Measurements from ENCODE around the gene EEF1E1. TPM values are rescaled to one million over a fixed set of nuclear protein-coding genes. Genes with fewer than 3 reads are reported as not detected.
"Not testable (repeated sequence)": the region's sequence is repeated elsewhere in the genome, so short reads cannot be mapped to it uniquely, and the experiment has no call there.

Gene EEF1E1
- total RNA-seq, 1 experiment from 2014 or later, result 100 TPM

GRCh38 chr6:8064638-8065518 lies 37.5 kb downstream of the EEF1E1 start:
- DNase-seq (ENCODE audit: low read depth), result no peak

DNA sequence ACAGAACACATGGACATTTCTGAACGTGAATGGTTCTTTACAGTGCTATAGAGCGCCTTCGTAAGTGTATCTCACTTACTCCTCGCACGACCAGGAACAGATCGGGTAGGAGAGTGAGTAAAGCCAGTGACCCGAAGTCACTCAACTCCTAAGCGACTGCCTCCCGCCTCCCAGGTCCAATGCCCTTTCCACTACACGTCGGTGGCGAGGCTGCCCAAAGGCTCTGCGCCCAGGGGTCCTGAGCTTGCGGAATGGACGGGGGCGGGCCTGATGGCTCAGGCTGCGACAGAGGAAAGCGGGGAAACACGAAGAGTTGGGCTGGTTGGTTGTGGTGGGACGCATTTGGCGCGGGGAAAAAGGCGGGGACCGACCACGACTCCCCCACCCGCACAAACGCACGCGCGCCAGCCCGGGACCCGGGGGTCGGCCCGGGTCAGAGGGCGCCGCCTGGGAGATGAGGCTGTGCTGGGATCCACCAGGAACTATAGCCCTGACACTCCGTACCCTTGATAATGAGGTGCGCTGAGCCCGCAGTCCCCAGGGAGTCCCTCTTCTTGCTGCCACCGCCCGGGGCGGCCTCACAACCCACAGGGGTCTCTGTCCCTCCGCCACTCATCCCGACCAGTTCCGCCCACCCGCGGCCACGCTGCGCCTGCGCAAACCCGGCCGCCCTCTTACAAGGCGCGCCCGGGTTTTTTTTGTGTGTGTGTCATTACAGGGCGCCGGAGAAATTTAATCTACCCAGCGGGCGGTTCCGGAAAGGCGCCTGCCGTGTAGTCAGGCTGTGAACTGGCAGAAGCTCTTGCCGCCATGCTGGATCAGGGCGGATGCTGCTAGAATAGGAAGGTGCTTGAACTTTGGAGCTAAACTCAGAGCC lies 38.3 kb downstream of the EEF1E1 start, which contains the start of gene BLOC1S5:
Gene BLOC1S5, minus strand, starts transcription at position 629 of the 877 bp plus-strand sequence. Its CDS starts 13 bp downstream, at position 616.
- peak; percentile 97 for DNase-seq (ENCODE audit: low read depth)

GRCh38 chr6:8061736-8062135 lies 40.6 kb downstream of the EEF1E1 start:
- no peak for DNase-seq (ENCODE audit: low read depth)

GRCh38 chr6:8060346-8060745 lies 42.0 kb downstream of the EEF1E1 start:
- no peak for DNase-seq (ENCODE audit: low read depth)

GRCh38 chr6:8059129-8059528 lies 43.2 kb downstream of the EEF1E1 start:
- DNase-seq (ENCODE audit: low read depth), result no peak

GRCh38 chr6:8057793-8058192 lies 44.6 kb downstream of the EEF1E1 start:
- DNase-seq (ENCODE audit: low read depth), result no peak

DNA sequence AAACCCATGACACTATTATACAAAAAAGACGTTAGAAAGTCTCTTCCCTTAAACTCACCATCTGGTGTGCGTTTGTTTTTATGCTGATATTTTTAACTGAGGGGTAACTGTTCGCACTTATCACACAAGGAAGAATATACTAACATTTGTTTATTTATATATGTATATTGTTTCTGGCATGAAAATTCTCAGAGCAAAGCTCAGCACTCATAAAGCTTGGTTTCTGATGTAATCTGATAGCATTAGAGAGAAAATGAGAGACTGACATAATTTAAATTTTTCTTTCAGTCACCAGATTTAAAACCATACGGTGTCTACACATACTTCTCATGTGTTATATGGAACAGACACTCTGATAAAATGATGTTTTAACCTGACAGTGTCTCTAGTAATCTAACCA lies 45.1 kb downstream of the EEF1E1 start:
- DNase-seq (ENCODE audit: low read depth), result no peak

DNA sequence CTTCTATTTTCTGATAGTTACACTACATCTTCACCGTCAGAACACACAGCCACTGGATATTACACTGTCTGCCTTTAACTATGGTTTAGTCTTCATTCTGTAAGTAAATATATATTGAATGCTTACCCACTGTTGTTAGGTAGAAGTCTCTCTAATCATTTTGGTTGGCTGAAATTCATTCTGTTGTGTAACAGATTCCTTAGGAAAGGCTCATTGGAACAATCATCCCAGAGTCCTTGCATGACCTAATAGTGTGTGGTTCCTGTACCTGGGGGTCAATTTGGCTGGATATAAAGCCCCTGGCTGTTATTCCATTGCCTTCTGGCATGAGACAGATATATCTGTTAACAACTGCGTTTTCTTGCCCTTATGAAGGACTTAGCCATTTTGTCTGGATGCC lies 48.1 kb downstream of the EEF1E1 start:
- DNase-seq (ENCODE audit: low read depth), result no peak

- peak; percentile 48 for DNase-seq (ENCODE audit: low read depth)
These were observed 54.6 kb downstream of the EEF1E1 start for GRCh38 chr6:8047541-8048292.

GRCh38 chr6:8045769-8046168 lies 56.6 kb downstream of the EEF1E1 start:
- DNase-seq (ENCODE audit: low read depth), result not testable (repeated sequence)

GRCh38 chr6:8043221-8043620 lies 59.1 kb downstream of the EEF1E1 start:
- no peak for DNase-seq (ENCODE audit: low read depth)

- DNase-seq (ENCODE audit: low read depth), result no peak
These were observed 60.3 kb downstream of the EEF1E1 start for GRCh38 chr6:8041913-8042583.

- not testable (repeated sequence) for DNase-seq (ENCODE audit: low read depth)
These were observed 68.2 kb downstream of the EEF1E1 start for GRCh38 chr6:8034107-8034506.

- no peak for DNase-seq (ENCODE audit: low read depth)
These were observed 71.4 kb downstream of the EEF1E1 start for GRCh38 chr6:8030920-8031319.

Other genes starting within 250 kb of the EEF1E1 start
- gene TXNDC5, start 191.8 kb downstream of the EEF1E1 start, total RNA-seq (2014; rRNA removed; shearing (Covaris generic)), result 338 and 359 TPM in 2 replicates
- 8.1 and 10.1 TPM in 2 replicates for gene BLOC1S5, start 38.2 kb downstream of the EEF1E1 start, total RNA-seq (2014; rRNA removed; shearing (Covaris generic))

Data from HT1080 (cell line).